Fibroblast of villous mesenchyme (primary cell): ENCODE measurements around the gene PSMD4. TPM values are rescaled to one million over a fixed set of nuclear protein-coding genes. Genes with fewer than 3 reads are reported as not detected.

Source experiments
- DNase-seq: peaks from one replicate; pipeline ENCODE4 v3.0.0-alpha.2; 2010; ENCODE audit warnings: low read depth
- H3K4me3 ChIP-seq: 2 replicates; pipeline ENCODE4 v1.5.1; 2011; ENCODE audit warnings: low read depth, mild to moderate bottlenecking, low read length
- total RNA-seq: library from RNA; depleted of rRNA; stranded (reverse); fragments of >200 nt; gene quantifications from 2 replicates; pipeline ENCODE4 v1.2.3, GENCODE V29; 2012
- TF ChIP-seq, protein P1 (sequence below): IDR thresholded peaks from 2 replicates; pipeline ENCODE4 v1.5.1; 2012; ENCODE audit warnings: low read depth, mild to moderate bottlenecking, low read length; ENCODE audit not compliant: insufficient read depth

Gene PSMD4
- total RNA-seq, 1 donor: 135 TPM

DNA sequence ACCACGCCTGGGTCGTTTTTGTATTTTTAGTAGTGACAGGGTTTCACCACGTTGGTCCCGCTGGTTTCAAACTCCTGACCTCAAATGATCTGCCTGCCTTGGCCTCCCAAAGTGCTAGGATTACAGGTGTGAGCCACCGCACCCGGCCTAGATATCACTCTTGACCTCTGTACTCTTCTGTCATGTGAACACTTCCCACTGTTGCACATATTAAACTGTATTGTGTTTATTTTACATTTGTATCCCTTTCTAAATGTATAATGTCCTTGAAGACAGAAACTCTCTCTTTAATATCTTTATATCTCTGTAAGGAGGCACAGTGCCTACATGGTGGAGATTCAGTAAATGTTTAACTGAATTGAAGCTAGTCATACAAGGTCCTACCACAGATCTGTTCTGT is 19.3 kb upstream of the PSMD4 start:
- TF ChIP-seq, protein P1, sequence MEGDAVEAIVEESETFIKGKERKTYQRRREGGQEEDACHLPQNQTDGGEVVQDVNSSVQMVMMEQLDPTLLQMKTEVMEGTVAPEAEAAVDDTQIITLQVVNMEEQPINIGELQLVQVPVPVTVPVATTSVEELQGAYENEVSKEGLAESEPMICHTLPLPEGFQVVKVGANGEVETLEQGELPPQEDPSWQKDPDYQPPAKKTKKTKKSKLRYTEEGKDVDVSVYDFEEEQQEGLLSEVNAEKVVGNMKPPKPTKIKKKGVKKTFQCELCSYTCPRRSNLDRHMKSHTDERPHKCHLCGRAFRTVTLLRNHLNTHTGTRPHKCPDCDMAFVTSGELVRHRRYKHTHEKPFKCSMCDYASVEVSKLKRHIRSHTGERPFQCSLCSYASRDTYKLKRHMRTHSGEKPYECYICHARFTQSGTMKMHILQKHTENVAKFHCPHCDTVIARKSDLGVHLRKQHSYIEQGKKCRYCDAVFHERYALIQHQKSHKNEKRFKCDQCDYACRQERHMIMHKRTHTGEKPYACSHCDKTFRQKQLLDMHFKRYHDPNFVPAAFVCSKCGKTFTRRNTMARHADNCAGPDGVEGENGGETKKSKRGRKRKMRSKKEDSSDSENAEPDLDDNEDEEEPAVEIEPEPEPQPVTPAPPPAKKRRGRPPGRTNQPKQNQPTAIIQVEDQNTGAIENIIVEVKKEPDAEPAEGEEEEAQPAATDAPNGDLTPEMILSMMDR: no peak
- H3K4me3 ChIP-seq: no peak overlapping the region
- no peak for DNase-seq

DNA sequence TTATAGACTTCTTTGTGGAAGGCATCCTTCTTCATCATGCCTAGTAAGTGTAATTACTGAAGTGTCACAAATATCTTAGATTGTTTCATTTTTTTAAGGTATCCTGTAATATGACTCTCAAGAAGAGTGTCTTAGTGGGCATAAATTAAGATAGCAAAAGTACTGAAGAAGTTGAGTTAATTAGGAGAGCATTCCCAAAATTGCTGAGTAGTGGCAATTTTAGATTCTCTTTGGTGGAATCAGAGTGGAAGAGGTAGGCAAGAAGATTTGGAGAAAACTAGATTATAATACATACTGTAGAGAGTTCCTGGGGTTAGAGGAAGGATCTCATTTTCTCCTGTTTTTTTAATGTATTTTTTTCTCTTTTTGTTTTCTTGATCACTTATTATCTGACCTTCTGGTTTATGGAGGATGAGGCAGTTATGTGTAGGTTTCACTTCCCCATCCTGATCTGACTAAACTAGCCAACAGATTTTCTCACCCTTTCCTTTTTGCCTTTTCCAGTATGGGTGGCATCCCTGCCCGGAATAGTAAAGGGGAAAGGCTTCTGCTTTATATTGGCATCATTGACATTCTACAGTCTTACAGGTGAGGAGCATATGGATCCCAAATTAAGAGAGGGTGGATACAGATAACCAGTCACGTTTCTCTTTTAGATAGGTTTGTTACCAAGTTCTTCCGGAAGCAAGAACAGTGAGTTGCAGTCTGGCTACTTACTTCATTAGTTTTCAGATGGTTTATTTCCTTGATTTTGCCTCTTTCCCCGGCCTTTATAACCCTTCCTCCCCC is 16.7 kb upstream of the PSMD4 start:
- no peak for DNase-seq
- no peak overlapping the region for H3K4me3 ChIP-seq
- TF ChIP-seq, protein P1: no peak

DNA sequence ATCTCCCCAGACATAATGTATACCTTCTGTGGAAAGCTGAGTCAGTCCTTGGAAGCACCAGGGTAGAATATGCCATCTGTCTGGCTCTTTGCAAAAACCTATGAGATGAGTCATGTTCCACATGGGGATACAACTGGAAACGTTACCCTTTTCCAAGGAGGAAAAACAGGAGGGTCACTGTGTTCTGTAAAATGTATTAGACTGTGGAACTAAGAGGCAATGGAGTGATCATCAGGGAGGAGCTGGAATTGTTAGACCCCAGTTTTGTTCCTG is 16.1 kb upstream of the PSMD4 start:
- H3K4me3 ChIP-seq: no peak overlapping the region
- peak; percentile 75 for DNase-seq
- TF ChIP-seq, protein P1: no peak

DNA sequence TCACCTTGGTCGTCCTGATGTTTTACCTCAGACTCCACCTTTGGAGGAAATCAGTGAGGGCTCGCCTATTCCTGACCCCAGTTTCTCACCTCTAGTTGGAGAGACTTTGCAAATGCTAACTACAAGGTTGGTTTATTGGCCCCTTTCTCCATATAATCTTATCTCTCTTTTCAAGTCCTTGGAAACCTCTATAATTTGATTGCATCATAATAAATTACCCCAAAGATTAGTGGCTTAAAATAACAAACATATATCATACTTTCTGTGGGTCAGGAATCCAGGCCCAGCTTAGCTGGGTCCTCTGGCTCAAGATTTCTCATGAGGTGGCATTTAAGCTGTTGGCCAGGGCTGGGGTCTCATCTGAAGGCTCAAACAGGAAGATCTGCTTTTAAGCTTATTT is 12.1 kb upstream of the PSMD4 start:
- H3K4me3 ChIP-seq: no peak overlapping the region
- TF ChIP-seq, protein P1: no peak
- DNase-seq: no peak

DNA sequence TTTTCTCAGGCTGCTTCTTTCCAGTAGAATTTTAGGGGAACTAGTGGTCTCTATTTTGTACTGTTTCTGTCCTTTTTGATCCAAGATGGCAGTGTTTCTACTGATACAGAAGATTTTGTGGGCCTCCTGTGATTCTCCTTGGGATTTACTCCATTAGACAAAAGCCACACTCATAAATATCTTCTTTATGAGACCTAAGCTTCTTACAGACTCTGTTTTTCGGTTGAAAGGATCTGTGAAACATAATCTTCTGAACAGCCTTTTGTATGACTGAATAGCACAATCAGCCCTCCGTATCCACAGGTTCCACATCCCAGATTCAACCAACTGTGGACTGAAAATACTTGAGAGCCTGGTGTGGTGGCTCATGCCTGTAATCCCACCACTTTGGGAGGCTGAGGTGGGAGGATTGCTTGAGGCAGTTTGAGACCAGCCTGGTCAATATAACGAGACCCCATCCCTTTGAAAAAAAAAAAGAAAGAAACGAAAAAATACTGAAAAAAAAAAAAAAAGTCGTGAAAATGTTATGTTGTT is 10.8 kb upstream of the PSMD4 start:
- no peak overlapping the region for H3K4me3 ChIP-seq
- DNase-seq: no peak
- TF ChIP-seq, protein P1: no peak

DNA sequence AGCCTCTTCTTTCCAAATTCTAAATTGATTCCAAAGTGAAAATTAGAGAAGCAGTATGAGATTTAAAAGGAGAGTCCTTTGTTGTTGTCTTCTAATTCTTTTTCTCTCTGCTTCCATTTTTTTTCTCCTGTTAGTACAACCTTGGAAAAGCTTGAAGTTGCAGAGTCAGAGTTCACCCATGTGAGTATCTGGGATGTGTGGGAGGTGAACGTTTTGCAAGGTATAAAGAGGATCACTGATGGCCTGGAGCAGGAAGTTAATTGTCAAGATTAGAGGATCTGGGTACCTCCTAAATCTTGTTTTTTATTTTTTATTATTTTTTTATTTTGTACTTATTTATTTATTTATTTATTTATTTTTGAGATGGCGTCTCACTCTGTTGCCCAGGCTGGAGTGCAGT is 7.7 kb upstream of the PSMD4 start:
- no peak for DNase-seq
- no peak overlapping the region for H3K4me3 ChIP-seq
- TF ChIP-seq, protein P1: no peak
